ENCODE data around the gene NYAP2. TPM values are rescaled to one million over a fixed set of nuclear protein-coding genes. Genes with fewer than 3 reads are reported as not detected.

NYAP2 gene
- polyA plus RNA-seq, 1 donor, result 0.40 TPM

DNA sequence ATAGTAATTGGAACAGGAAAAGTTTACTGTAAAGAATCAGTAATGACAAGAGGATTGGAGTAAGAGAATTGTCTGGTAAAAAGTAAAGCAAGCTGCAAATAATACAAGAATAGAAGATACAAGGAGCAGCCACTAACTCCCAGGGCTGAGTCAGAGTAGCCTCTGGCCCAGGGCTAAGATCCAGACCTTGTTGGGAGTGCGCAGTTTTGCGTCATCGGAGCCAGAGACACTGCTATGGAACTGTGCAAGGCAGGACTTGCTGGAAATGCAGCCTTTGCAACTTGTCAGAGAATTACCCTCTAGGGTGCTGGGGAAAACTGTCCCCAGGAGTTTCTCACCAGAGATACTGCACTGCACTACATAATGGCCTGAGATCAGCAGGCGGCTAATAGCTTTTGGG lies 135.2 kb downstream of the NYAP2 start:
- Histone ChIP-seq H3K4me1 (ENCODE audit: control insufficient read depth, insufficient read depth, low read length) (no peaks in the 10 kb centered on the region), H3K9me3 (ENCODE audit: control insufficient read depth, low read depth, low read length) (no peaks in the 10 kb centered on the region), H3K36me3 (ENCODE audit: control insufficient read depth, insufficient read depth, low read length) (no peaks in the 10 kb centered on the region), H3K4me3 (ENCODE audit: low read length) (no peak overlapping the region), H3K27me3 (ENCODE audit: control insufficient read depth, insufficient read depth, low read length) (no peaks in the 10 kb centered on the region), H3K27ac (ENCODE audit: low read length) (no peak overlapping the region)
- WGBS (ENCODE audit: insufficient coverage, low lambda C conversion rate), result no CpG with 5 or more reads among the region's 4 CpGs
- DNase-seq, result no peak

DNA sequence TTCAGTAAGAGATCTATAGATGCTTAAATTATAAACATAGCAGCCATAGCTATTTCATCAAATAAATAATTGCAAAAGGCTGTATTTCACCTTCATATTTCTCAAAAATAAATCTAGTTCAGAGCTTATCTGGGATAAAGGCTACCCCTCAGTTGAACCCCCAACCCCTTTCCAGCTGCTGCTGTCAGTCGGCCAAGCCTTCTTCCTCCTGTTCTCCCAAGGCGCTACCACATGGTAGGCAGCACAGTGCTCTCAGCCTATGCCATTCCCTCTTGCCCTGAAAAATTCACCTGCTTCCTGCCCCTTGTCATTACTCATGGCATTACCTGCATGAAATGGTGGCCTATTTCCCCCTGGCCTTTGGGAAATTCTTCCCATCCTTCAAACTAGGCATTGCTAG lies 136.5 kb downstream of the NYAP2 start:
- no peaks in the 10 kb centered on the region for H3K27me3 ChIP-seq (ENCODE audit: control insufficient read depth, insufficient read depth, low read length)
- no peaks in the 10 kb centered on the region for H3K36me3 ChIP-seq (ENCODE audit: control insufficient read depth, insufficient read depth, low read length)
- no CpG with 5 or more reads among the region's 2 CpGs for WGBS (ENCODE audit: insufficient coverage, low lambda C conversion rate)
- no peak overlapping the region for H3K4me3 ChIP-seq (ENCODE audit: low read length)
- no peaks in the 10 kb centered on the region for H3K9me3 ChIP-seq (ENCODE audit: control insufficient read depth, low read depth, low read length)
- H3K4me1 ChIP-seq (ENCODE audit: control insufficient read depth, insufficient read depth, low read length), result no peaks in the 10 kb centered on the region
- DNase-seq, result no peak
- no peak overlapping the region for H3K27ac ChIP-seq (ENCODE audit: low read length)

DNA sequence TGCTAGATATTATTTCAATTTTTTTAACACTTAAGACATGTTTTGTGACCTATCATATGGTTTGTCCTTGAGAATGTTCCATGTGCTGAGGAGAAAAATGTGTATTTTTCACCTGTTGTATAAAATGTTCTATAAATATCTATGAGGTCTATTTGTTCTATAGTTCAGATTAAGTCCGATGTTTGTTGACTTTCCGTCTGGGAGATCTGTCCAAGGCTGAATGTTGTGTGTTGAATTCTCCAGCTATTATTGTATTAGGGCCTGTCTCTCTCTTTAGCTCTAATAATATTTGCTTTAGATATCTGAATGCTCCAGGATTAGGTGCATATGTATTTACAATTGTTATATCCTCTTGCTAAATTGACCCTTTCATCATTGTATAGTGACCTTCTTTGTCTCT lies 144.1 kb downstream of the NYAP2 start:
- no peaks in the 10 kb centered on the region for H3K36me3 ChIP-seq (ENCODE audit: control insufficient read depth, insufficient read depth, low read length)
- no peak overlapping the region for H3K4me3 ChIP-seq (ENCODE audit: low read length)
- H3K27ac ChIP-seq (ENCODE audit: low read length), result no peak overlapping the region
- no peaks in the 10 kb centered on the region for H3K27me3 ChIP-seq (ENCODE audit: control insufficient read depth, insufficient read depth, low read length)
- no peaks in the 10 kb centered on the region for H3K4me1 ChIP-seq (ENCODE audit: control insufficient read depth, insufficient read depth, low read length)
- H3K9me3 ChIP-seq (ENCODE audit: control insufficient read depth, low read depth, low read length), result no peaks in the 10 kb centered on the region
- WGBS (ENCODE audit: insufficient coverage, low lambda C conversion rate), result no CpG with 5 or more reads among the region's 2 CpGs
- DNase-seq, result no peak

DNA sequence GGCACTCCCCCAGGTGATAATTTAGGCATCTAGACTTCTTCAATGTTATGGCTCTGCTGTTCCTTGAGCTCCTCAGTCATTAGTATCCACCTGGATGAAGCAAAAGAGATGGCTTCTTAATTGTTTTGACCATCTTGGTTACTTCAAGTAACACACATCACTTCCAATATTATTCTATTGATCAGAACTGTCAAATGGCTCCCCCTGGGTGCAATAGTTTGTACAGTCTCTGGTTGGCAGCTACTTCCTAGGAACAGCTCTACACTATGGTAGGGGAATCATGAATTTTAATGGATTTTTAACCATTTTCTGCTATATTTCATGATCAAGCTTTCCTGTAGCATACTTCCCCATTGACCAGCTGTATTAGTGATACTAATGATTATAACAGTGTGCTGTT lies 157.0 kb downstream of the NYAP2 start:
- Histone ChIP-seq H3K36me3 (ENCODE audit: control insufficient read depth, insufficient read depth, low read length) (no peaks in the 10 kb centered on the region), H3K27me3 (ENCODE audit: control insufficient read depth, insufficient read depth, low read length) (no peaks in the 10 kb centered on the region), H3K4me3 (ENCODE audit: low read length) (no peak overlapping the region), H3K9me3 (ENCODE audit: control insufficient read depth, low read depth, low read length) (no peaks in the 10 kb centered on the region), H3K4me1 (ENCODE audit: control insufficient read depth, insufficient read depth, low read length) (no peaks in the 10 kb centered on the region), H3K27ac (ENCODE audit: low read length) (no peak overlapping the region)
- DNase-seq, result no peak

DNA sequence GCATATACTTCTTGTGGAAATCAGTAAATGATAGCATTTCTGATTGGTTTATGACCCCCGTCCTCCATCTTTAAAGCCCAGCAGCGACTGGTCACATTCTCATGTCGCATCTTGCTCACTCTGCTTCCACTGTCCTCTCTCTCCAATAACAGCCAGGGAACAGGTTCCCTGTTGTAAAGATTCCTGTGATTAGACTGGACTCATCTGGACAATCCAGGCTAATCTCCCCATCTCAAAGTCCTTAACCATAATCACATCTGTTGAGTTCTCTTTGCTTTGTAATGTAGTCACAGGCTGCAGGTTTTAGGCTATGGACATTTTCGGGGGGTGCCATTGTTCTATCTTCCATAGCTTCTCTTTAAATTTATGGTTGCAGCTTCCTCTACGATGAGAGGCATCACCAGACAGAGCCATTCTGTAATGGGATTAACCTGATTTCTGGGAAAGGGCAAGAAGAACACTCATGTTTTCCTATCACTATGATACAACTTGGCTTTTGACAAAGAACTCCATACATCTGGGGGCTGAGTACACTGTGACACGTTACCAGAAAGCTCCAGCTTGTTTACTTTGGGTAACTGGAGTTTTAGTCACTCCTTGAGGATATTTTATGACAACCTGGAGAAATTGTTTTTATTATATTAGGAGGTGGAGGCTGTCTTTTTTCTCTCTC lies 159.0 kb downstream of the NYAP2 start:
- H3K27ac ChIP-seq (ENCODE audit: low read length), result no peak overlapping the region
- DNase-seq, result no peak
- H3K36me3 ChIP-seq (ENCODE audit: control insufficient read depth, insufficient read depth, low read length), result no peaks in the 10 kb centered on the region
- WGBS (ENCODE audit: insufficient coverage, low lambda C conversion rate), result no CpG with 5 or more reads among the region's 6 CpGs
- H3K4me3 ChIP-seq (ENCODE audit: low read length), result no peak overlapping the region
- H3K4me1 ChIP-seq (ENCODE audit: control insufficient read depth, insufficient read depth, low read length), result no peaks in the 10 kb centered on the region
- no peaks in the 10 kb centered on the region for H3K9me3 ChIP-seq (ENCODE audit: control insufficient read depth, low read depth, low read length)
- no peaks in the 10 kb centered on the region for H3K27me3 ChIP-seq (ENCODE audit: control insufficient read depth, insufficient read depth, low read length)

DNA sequence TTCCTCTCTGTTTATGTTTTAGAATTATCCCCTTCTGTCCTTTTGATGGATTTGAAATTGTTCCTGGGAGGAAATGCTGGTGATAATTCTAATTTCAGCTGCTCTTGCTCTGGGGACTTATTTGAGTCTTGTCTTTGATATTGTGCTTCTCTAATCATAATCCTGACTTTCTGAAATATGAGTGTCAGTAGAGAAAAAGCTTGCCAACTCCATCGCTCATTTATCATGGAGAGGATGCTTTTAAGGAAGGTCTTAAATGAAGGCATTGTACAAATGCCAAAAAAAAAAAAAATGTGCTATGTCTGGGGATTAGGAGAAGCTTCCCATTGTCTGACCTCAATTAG lies 159.5 kb downstream of the NYAP2 start:
- H3K36me3 ChIP-seq (ENCODE audit: control insufficient read depth, insufficient read depth, low read length), result no peaks in the 10 kb centered on the region
- no peaks in the 10 kb centered on the region for H3K9me3 ChIP-seq (ENCODE audit: control insufficient read depth, low read depth, low read length)
- H3K4me3 ChIP-seq (ENCODE audit: low read length), result no peak overlapping the region
- DNase-seq, result no peak
- H3K27ac ChIP-seq (ENCODE audit: low read length), result no peak overlapping the region
- H3K27me3 ChIP-seq (ENCODE audit: control insufficient read depth, insufficient read depth, low read length), result no peaks in the 10 kb centered on the region
- WGBS (ENCODE audit: insufficient coverage, low lambda C conversion rate), result 80% methylated on average over 1 of the region's 1 CpG
- no peaks in the 10 kb centered on the region for H3K4me1 ChIP-seq (ENCODE audit: control insufficient read depth, insufficient read depth, low read length)

DNA sequence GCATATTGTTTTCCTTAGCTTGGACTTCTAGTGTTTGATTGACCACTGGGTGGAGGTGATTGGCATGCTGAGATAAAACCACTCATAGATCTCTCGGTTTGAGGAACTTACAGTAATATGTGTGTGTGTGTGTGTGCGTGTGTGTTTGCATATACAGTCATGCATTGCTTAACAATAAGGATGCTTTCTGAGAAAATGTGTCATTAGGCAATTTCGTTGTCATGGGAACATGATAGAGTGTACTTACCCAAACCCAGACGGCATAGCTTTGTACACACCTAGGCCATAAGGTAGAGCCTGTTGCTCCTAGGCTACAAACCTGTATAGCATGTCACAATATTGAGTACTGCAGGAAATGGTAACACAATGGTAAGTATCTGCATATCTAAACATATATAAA lies 167.3 kb downstream of the NYAP2 start:
- no peaks in the 10 kb centered on the region for H3K27me3 ChIP-seq (ENCODE audit: control insufficient read depth, insufficient read depth, low read length)
- no peak overlapping the region for H3K4me3 ChIP-seq (ENCODE audit: low read length)
- DNase-seq, result peak; percentile 38 to 48
- no peaks in the 10 kb centered on the region for H3K9me3 ChIP-seq (ENCODE audit: control insufficient read depth, low read depth, low read length)
- WGBS (ENCODE audit: insufficient coverage, low lambda C conversion rate), result no CpG with 5 or more reads among the region's 4 CpGs
- no peak overlapping the region for H3K27ac ChIP-seq (ENCODE audit: low read length)
- H3K4me1 ChIP-seq (ENCODE audit: control insufficient read depth, insufficient read depth, low read length), result no peaks in the 10 kb centered on the region
- H3K36me3 ChIP-seq (ENCODE audit: control insufficient read depth, insufficient read depth, low read length), result no peaks in the 10 kb centered on the region

DNA sequence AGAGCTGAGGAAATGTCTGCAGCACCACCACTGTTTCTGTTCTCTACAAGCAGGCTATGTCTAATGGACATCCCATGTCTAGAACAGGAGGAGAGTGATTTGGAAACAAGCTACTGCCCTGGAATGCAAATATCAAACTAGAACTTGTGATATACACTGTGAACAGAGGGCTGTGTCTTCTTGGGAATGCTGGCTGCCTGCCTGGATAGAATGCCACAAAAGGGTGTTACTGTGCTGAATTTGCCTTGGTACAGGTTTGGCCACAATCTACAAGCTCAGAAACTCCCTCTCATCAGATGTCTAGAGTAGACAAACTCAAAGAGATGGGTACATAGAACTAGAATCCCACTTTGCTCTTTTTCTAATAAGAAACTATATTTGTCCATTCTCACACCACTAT lies 170.5 kb downstream of the NYAP2 start:
- Histone ChIP-seq H3K27me3 (ENCODE audit: control insufficient read depth, insufficient read depth, low read length) (no peaks in the 10 kb centered on the region), H3K4me3 (ENCODE audit: low read length) (no peak overlapping the region), H3K36me3 (ENCODE audit: control insufficient read depth, insufficient read depth, low read length) (no peaks in the 10 kb centered on the region), H3K9me3 (ENCODE audit: control insufficient read depth, low read depth, low read length) (no peaks in the 10 kb centered on the region), H3K27ac (ENCODE audit: low read length) (no peak overlapping the region), H3K4me1 (ENCODE audit: control insufficient read depth, insufficient read depth, low read length) (no peaks in the 10 kb centered on the region)
- DNase-seq, result no peak

DNA sequence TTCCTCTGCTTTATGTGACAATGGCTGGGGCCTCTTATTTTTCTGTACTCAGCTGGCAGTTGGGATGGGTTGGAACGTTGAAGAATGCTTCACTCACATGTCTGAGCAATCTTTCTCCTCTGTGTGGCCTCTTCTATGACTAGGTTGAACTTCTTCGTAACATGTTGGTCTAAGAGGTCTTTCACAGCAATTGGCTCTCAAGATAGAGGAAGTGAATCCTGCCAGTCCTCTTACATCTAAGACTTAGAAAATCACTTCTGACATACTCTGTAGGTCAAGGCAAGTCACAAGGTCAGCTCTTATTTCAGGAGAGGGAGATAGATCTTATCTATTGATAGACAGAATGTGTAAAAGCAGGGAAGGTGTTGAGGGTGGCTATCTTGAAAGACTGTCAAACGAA lies 174.1 kb downstream of the NYAP2 start:
- Histone ChIP-seq H3K9me3 (ENCODE audit: control insufficient read depth, low read depth, low read length) (no peaks in the 10 kb centered on the region), H3K4me1 (ENCODE audit: control insufficient read depth, insufficient read depth, low read length) (no peaks in the 10 kb centered on the region), H3K27me3 (ENCODE audit: control insufficient read depth, insufficient read depth, low read length) (no peaks in the 10 kb centered on the region), H3K4me3 (ENCODE audit: low read length) (no peak overlapping the region), H3K36me3 (ENCODE audit: control insufficient read depth, insufficient read depth, low read length) (no peaks in the 10 kb centered on the region), H3K27ac (ENCODE audit: low read length) (no peak overlapping the region)
- no peak for DNase-seq
- no CpG with 5 or more reads among the region's 3 CpGs for WGBS (ENCODE audit: insufficient coverage, low lambda C conversion rate)

DNA sequence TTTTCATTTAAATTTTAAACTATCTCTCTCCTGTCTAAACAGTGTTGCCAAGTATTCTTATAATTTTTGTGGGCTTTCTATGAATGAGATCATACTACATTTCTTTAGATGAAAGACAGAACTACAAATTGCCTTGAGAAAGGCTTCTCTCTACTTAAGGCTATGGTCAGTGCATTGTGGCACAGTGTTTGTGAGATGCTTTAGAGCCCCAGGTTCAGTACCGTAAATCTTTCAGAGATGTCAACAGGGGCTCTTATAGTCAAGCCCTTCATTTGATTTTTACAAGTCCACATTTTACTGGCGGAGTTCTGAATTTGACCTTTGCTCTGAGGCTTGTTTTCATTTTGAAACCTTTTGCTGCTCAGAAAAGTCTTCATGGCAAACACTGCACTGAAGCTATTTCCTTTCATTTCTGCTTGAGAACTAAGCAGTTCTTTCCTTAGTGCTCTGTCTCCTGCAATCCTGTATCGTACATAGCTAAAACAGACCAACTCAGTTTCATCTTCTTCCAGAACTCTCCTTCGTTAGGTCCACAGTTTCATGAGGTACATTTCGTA lies 175.2 kb downstream of the NYAP2 start:
- Histone ChIP-seq H3K9me3 (ENCODE audit: control insufficient read depth, low read depth, low read length) (no peaks in the 10 kb centered on the region), H3K27ac (ENCODE audit: low read length) (no peak overlapping the region), H3K4me1 (ENCODE audit: control insufficient read depth, insufficient read depth, low read length) (no peaks in the 10 kb centered on the region)

DNA sequence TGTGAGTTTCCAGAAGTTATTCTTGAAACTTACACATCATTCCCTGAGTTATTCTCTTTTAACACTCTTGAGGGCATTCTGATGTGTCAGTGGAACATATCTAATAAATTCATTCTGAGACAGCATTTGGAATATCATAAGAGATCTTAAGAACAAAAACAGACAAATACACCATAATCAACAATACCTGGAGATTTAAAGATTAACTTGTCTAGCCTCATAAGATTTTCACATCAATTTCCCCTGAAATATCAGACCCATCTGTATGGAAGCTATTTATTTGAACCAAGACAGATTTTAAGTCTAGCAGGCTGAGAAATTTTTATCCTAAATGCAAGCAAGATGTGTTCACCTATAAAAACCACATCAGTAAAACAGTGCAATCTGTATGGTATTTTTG lies 181.6 kb downstream of the NYAP2 start:
- Histone ChIP-seq H3K9me3 (ENCODE audit: control insufficient read depth, low read depth, low read length) (peaks cover 7% of the 10 kb centered on the region), H3K4me1 (ENCODE audit: control insufficient read depth, insufficient read depth, low read length) (no peaks in the 10 kb centered on the region), H3K4me3 (ENCODE audit: low read length) (no peak overlapping the region), H3K27ac (ENCODE audit: low read length) (no peak overlapping the region), H3K36me3 (ENCODE audit: control insufficient read depth, insufficient read depth, low read length) (no peaks in the 10 kb centered on the region), H3K27me3 (ENCODE audit: control insufficient read depth, insufficient read depth, low read length) (no peaks in the 10 kb centered on the region)
- no peak for DNase-seq

More for the DNA sequence above, 175.2 kb downstream of the NYAP2 start:
- no peaks in the 10 kb centered on the region for H3K36me3 ChIP-seq (ENCODE audit: control insufficient read depth, insufficient read depth, low read length)
- whole genome bisulfite sequencing (ENCODE audit: insufficient coverage, low lambda C conversion rate), result 74% methylated on average over 3 of the region's 5 CpGs
- H3K4me3 ChIP-seq (ENCODE audit: low read length), result no peak overlapping the region
- peak in 1 of 2 donors; percentile 20 for DNase-seq
- no peaks in the 10 kb centered on the region for H3K27me3 ChIP-seq (ENCODE audit: control insufficient read depth, insufficient read depth, low read length)

Data from large intestine (tissue), 3 donors.